RWPE2 (cell line): Measurements from ENCODE around the gene RAB28.

Experiments
- ATAC-seq: fragments of 200-7000 bp; cut with Tn5 transposase; 3 replicates; pipeline ENCODE4 v1.9.1; 2021; ENCODE audit warnings: low read depth
- DNase-seq: peaks from one replicate; pipeline ENCODE4 v3.0.0-alpha.2; 2020; ENCODE audit warnings: low spot score
- H3K27ac ChIP-seq: fragments of 450-650 bp; 2 replicates; pipeline ENCODE4 v1.5.1; 2017; ENCODE audit warnings: mild to moderate bottlenecking; ENCODE audit not compliant: poor library complexity, severe bottlenecking
- H3K27me3 ChIP-seq: fragments of 250-450 bp; sonication (Bioruptor Pico); 2 replicates; pipeline ENCODE4 v1.5.1; 2021; ENCODE audit warnings: mild to moderate bottlenecking, moderate library complexity; ENCODE audit not compliant: insufficient read depth, poor library complexity, severe bottlenecking
- H3K36me3 ChIP-seq: fragments of 250-450 bp; sonication (Bioruptor Pico); 2 replicates; pipeline ENCODE4 v1.5.1; 2020; ENCODE audit warnings: low read depth, mild to moderate bottlenecking, moderate library complexity
- H3K4me1 ChIP-seq: fragments of 250-450 bp; sonication (Bioruptor Pico); 2 replicates; pipeline ENCODE4 v1.5.1; 2021; ENCODE audit warnings: mild to moderate bottlenecking, moderate library complexity; ENCODE audit not compliant: insufficient read depth, poor library complexity, severe bottlenecking
- H3K4me3 ChIP-seq: fragments of 250-450 bp; sonication (Bioruptor Pico); 2 replicates; pipeline ENCODE4 v1.5.1; 2021; ENCODE audit warnings: mild to moderate bottlenecking, moderate library complexity; ENCODE audit not compliant: severe bottlenecking
- H3K9me3 ChIP-seq: fragments of 250-450 bp; sonication (Bioruptor Pico); 2 replicates; pipeline ENCODE4 v1.5.1; 2021; ENCODE audit warnings: mild to moderate bottlenecking, moderate library complexity; ENCODE audit not compliant: severe bottlenecking
- TF ChIP-seq, protein P1 (sequence below): fragments of 450-650 bp; IDR thresholded peaks from one replicate; pipeline ENCODE4 v1.5.1; 2017; ENCODE audit warnings: mild to moderate bottlenecking, moderate library complexity; ENCODE audit not compliant: poor library complexity, severe bottlenecking

RAB28 gene

GRCh38 chr4:13525606-13526281 lies 41.6 kb upstream of the RAB28 start:
- no peak for ATAC-seq
- Histone ChIP-seq H3K27me3 (peaks cover 96% of the 10 kb centered on the region), H3K4me1 (no peaks in the 10 kb centered on the region), H3K36me3 (no peaks in the 10 kb centered on the region), H3K4me3 (no peak overlapping the region), H3K27ac (no peak overlapping the region), H3K9me3 (no peaks in the 10 kb centered on the region)
- DNase-seq = no peak
- TF ChIP-seq, protein P1, sequence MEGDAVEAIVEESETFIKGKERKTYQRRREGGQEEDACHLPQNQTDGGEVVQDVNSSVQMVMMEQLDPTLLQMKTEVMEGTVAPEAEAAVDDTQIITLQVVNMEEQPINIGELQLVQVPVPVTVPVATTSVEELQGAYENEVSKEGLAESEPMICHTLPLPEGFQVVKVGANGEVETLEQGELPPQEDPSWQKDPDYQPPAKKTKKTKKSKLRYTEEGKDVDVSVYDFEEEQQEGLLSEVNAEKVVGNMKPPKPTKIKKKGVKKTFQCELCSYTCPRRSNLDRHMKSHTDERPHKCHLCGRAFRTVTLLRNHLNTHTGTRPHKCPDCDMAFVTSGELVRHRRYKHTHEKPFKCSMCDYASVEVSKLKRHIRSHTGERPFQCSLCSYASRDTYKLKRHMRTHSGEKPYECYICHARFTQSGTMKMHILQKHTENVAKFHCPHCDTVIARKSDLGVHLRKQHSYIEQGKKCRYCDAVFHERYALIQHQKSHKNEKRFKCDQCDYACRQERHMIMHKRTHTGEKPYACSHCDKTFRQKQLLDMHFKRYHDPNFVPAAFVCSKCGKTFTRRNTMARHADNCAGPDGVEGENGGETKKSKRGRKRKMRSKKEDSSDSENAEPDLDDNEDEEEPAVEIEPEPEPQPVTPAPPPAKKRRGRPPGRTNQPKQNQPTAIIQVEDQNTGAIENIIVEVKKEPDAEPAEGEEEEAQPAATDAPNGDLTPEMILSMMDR = no peak

- Histone ChIP-seq H3K36me3 (no peaks in the 10 kb centered on the region), H3K27me3 (peaks cover 90% of the 10 kb centered on the region), H3K9me3 (no peaks in the 10 kb centered on the region), H3K27ac (no peak overlapping the region), H3K4me1 (no peaks in the 10 kb centered on the region), H3K4me3 (no peak overlapping the region)
- ATAC-seq = no peak
- TF ChIP-seq, protein P1 = no peak
- DNase-seq = no peak
Observed at GRCh38 chr4:13524504-13525243, 40.5 kb upstream of the RAB28 start.

GRCh38 chr4:13523591-13524503 lies 39.7 kb upstream of the RAB28 start:
- ATAC-seq (no peak), DNase-seq (no peak)
- Histone ChIP-seq H3K4me3 (no peak overlapping the region), H3K27ac (no peak overlapping the region), H3K4me1 (no peaks in the 10 kb centered on the region), H3K27me3 (peaks cover 88% of the 10 kb centered on the region), H3K9me3 (no peaks in the 10 kb centered on the region), H3K36me3 (no peaks in the 10 kb centered on the region)
- TF ChIP-seq, protein P1 = no peak

- no peaks in the 10 kb centered on the region for H3K36me3 ChIP-seq
- H3K4me1 ChIP-seq = no peaks in the 10 kb centered on the region
- H3K4me3 ChIP-seq = no peak overlapping the region
- ATAC-seq (no peak), DNase-seq (no peak)
- H3K27me3 ChIP-seq = peaks cover 88% of the 10 kb centered on the region
- H3K27ac ChIP-seq = no peak overlapping the region
- H3K9me3 ChIP-seq = no peaks in the 10 kb centered on the region
- TF ChIP-seq, protein P1 = no peak
Observed at GRCh38 chr4:13523105-13523477, 39.0 kb upstream of the RAB28 start.
